SK-N-SH (cell line): ENCODE results near the gene ANO6. TPM values are rescaled to one million over a fixed set of nuclear protein-coding genes. Genes with fewer than 3 reads are reported as not detected.

Source experiments
- CTCF ChIA-PET: fragments of 300-600, 350-600 bp; formaldehyde crosslinking; extraction: SDS; loops from one replicate; lab custom pipeline; 2021; lab: Yijun Ruan, JAX
- POLR2A ChIA-PET: fragments of 350-600 bp; sonication (Branson Sonifier 250); formaldehyde crosslinking; extraction: SDS; loops from one replicate; lab custom pipeline; 2020; ENCODE audit warnings: antibody characterized with exemption, inconsistent platforms; lab: Yijun Ruan, JAX
- DNase-seq: peaks from one replicate; pipeline ENCODE4 v3.0.0; 2012
- H2AFZ ChIP-seq: fragments of 200-600 bp; sonication (generic); 2 replicates; pipeline ENCODE4 v1.8.1; 2016; ENCODE audit warnings: antibody characterized with exemption, mild to moderate bottlenecking, low read depth
- H3F3A ChIP-seq: fragments of 200-600 bp; sonication (generic); replicated peaks from 2 replicates; pipeline ENCODE3; 2016; ENCODE audit warnings: antibody characterized with exemption, mild to moderate bottlenecking; ENCODE audit not compliant: insufficient read depth
- H3K27ac ChIP-seq, 2 experiments: fragments of 200-500 bp in 1 of 2; fragments of 200-600 bp in 1 of 2; sonication (Bioruptor generic) in 1 of 2; sonication (generic), shearing (Covaris generic) in 1 of 2; 2 replicates each; pipeline versions ENCODE4 v1.5.1 to v1.6.1; 2014 to 2016; ENCODE audit warnings: low read depth in 2 of 2, inconsistent platforms in 1 of 2, low read length in 1 of 2, mild to moderate bottlenecking in 1 of 2, mixed read lengths in 1 of 2
- H3K27me3 ChIP-seq: fragments of 200-600 bp; sonication (generic), shearing (Covaris generic); 2 replicates; pipeline ENCODE4 v1.6.1; 2016; ENCODE audit warnings: mixed run types; ENCODE audit not compliant: insufficient read depth
- H3K36me3 ChIP-seq, 2 experiments: fragments of 200-500 bp in 1 of 2; fragments of 200-600 bp in 1 of 2; sonication (Bioruptor generic) in 1 of 2; sonication (generic) in 1 of 2; replicated peaks in 1 of 2; 2 replicates each; pipeline versions ENCODE3 to v1.5.1; 2014 to 2016; ENCODE audit warnings: low read length in 1 of 2, mild to moderate bottlenecking in 1 of 2; ENCODE audit not compliant: insufficient read depth in 2 of 2, control insufficient read depth in 1 of 2
- H3K4me1 ChIP-seq, 2 experiments: fragments of 200-500 bp in 1 of 2; fragments of 200-600 bp in 1 of 2; sonication (Bioruptor generic) in 1 of 2; sonication (generic), shearing (Covaris generic) in 1 of 2; 2 replicates each; pipeline versions ENCODE4 v1.5.1 to v1.6.1; 2014 to 2016; ENCODE audit warnings: low read depth in 1 of 2, low read length in 1 of 2, mixed run types in 1 of 2; ENCODE audit not compliant: insufficient read depth in 2 of 2, control insufficient read depth in 1 of 2
- H3K4me2 ChIP-seq: fragments of 200-600 bp; sonication (generic), shearing (Covaris generic); 2 replicates; pipeline ENCODE4 v1.6.1; 2017; ENCODE audit warnings: mixed run types
- H3K4me3 ChIP-seq, 2 experiments: fragments of 200-500 bp in 1 of 2; fragments of 200-600 bp in 1 of 2; sonication (Bioruptor generic) in 1 of 2; sonication (generic), shearing (Covaris generic) in 1 of 2; 2 replicates each; pipeline versions ENCODE4 v1.5.1 to v1.8.1; 2014 to 2016; ENCODE audit warnings: low read depth in 2 of 2, inconsistent platforms in 1 of 2, low read length in 1 of 2, mild to moderate bottlenecking in 1 of 2, mixed read lengths in 1 of 2, moderate library complexity in 1 of 2
- H3K79me2 ChIP-seq: fragments of 200-600 bp; sonication (generic); 2 replicates; pipeline ENCODE4 v1.8.1; 2017; ENCODE audit warnings: mild to moderate bottlenecking; ENCODE audit not compliant: insufficient read depth
- H3K9ac ChIP-seq: fragments of 200-600 bp; sonication (generic); 2 replicates; pipeline ENCODE4 v1.6.1; 2017; ENCODE audit warnings: mixed run types
- H3K9me2 ChIP-seq: fragments of 200-600 bp; sonication (generic); 2 replicates; pipeline ENCODE4 v1.6.1; 2017; ENCODE audit warnings: mixed run types
- H3K9me3 ChIP-seq: fragments of 200-600 bp; sonication (generic); 2 replicates; pipeline ENCODE4 v1.6.1; 2017; ENCODE audit warnings: mixed run types, mild to moderate bottlenecking, moderate library complexity
- H4K20me1 ChIP-seq: fragments of 200-600 bp; sonication (generic); 2 replicates; pipeline ENCODE4 v1.6.1; 2017; ENCODE audit warnings: mild to moderate bottlenecking, mixed run types; ENCODE audit not compliant: insufficient read depth
- CHD2 ChIP-seq: fragments of 150-350 bp; IDR thresholded peaks from 2 replicates; pipeline ENCODE4 v1.6.1; 2018; ENCODE audit warnings: low read length; ENCODE audit not compliant: partially characterized antibody
- CTCF ChIP-seq: fragments of 200-600 bp; sonication (generic); IDR thresholded peaks from 2 replicates; pipeline ENCODE4 v1.6.1; 2017; ENCODE audit warnings: antibody characterized with exemption, mild to moderate bottlenecking, moderate library complexity
- EZH2phosphoT487 ChIP-seq: fragments of 200-600 bp; sonication (generic); IDR thresholded peaks from 2 replicates; pipeline ENCODE4 v1.6.1; 2017; ENCODE audit warnings: low read depth, mixed run types, mild to moderate bottlenecking, antibody characterized with exemption, moderate library complexity, borderline replicate concordance
- POLR2AphosphoS5 ChIP-seq: IDR thresholded peaks from 2 replicates; pipeline ENCODE4 v1.6.1; 2012; ENCODE audit warnings: low read depth, low read length
- SIN3A ChIP-seq: IDR thresholded peaks from 2 replicates; pipeline ENCODE4 v1.6.1; 2012; ENCODE audit warnings: low read depth, mild to moderate bottlenecking, low read length, moderate library complexity, borderline replicate concordance
- SMC3 ChIP-seq: IDR thresholded peaks from 2 replicates; pipeline ENCODE4 v1.6.1; 2012; ENCODE audit warnings: low read depth, low read length, improper control_type of control experiment
- TAF1 ChIP-seq: IDR thresholded peaks from 2 replicates; pipeline ENCODE4 v1.6.1; 2012; ENCODE audit warnings: low read depth, mild to moderate bottlenecking, low read length, moderate library complexity, borderline replicate concordance
- TCF12 ChIP-seq: IDR thresholded peaks from 2 replicates; pipeline ENCODE4 v1.4.0; 2012
- WGBS: methylation state at CpG from one replicate; pipeline ENCODE4 v1.1.6; 2017; ENCODE audit warnings: low lambda C conversion rate; 5-methylcytosine and 5-hydroxymethylcytosine counted together
- polyA plus RNA-seq, 3 experiments: library from polyadenylated mRNA; depleted of rRNA; stranded (reverse); fragments of >200 nt; gene quantifications; 2 replicates each; pipeline ENCODE4 v1.2.3, GENCODE V29; 2012

The ANO6 gene
- polyA plus RNA-seq, 1 of the 3 experiments (the other 2 are of a cell fraction), result 20.1 TPM

GRCh38 chr12:45214749-45215418, 1.0 kb upstream of the ANO6 start:
- Histone ChIP-seq H3K36me3 (no peaks in the 10 kb centered on the region), H3K4me3 (peak overlapping the region; percentile 86 to 92), H4K20me1 (peaks cover 9% of the 10 kb centered on the region), H3K9me3 (no peaks in the 10 kb centered on the region), H3K9ac (peak overlapping the region; percentile 97), H3K4me1 (peaks cover 0 to 2% of the 10 kb centered on the region in 2 experiments; a peak in 2 of 4 replicates), H3K4me2 (peak overlapping the region; percentile 85), H3K9me2 (no peaks in the 10 kb centered on the region), H3F3A (peaks cover 11% of the 10 kb centered on the region), H2AFZ (peak overlapping the region; percentile 77), H3K79me2 (peaks cover 53% of the 10 kb centered on the region), H3K27me3 (no peaks in the 10 kb centered on the region), H3K27ac (peak overlapping the region; percentile 98 to 99)
- no peak for DNase-seq
- TF ChIP-seq EZH2phosphoT487 (no peak), POLR2AphosphoS5 (no peak), TCF12 (no peak), CHD2 (no peak), SIN3A (no peak), TAF1 (no peak)
- ChIA-PET CTCF (interaction anchor here (0.7 to 4.0 kb wide), 13 partner anchors 17 to 513 kb away, joined by 3 to 18 read pairs (median 4); partner anchors contain the start of gene ARID2), POLR2A (interaction anchor here (1.1 to 1.6 kb wide), 2 partner anchors 512 to 514 kb away, joined by 8 to 9 read pairs; partner anchors contain the start of gene ARID2)
- 29% methylated on average over 11 of the region's 11 CpGs for WGBS

GRCh38 chr12:45216230-45216982, 511 bp downstream of the ANO6 start:
- under 1% methylated on average over 33 of the region's 70 CpGs for WGBS
- no peak for TF ChIP-seq EZH2phosphoT487
- no peak for TF ChIP-seq CHD2
- peak; percentile 11; the same call in 1 of the 2 replicates for TF ChIP-seq SMC3
- peak; percentile 40 for TF ChIP-seq CTCF
- TF ChIP-seq TAF1, result 0 out of 2 replicates have a peak, but pooled peaks have one; percentile 32
- Histone ChIP-seq H4K20me1 (peaks cover 17% of the 10 kb centered on the region), H3K27me3 (no peaks in the 10 kb centered on the region), H3K4me2 (peak overlapping the region; percentile 85), H3K4me3 (peak overlapping the region; percentile 86 to 92), H3K9me2 (no peaks in the 10 kb centered on the region), H3K9me3 (no peaks in the 10 kb centered on the region), H3K9ac (peak overlapping the region; percentile 97), H3K4me1 (peaks cover 0 to 3% of the 10 kb centered on the region in 2 experiments; a peak in 2 of 4 replicates), H2AFZ (peak overlapping the region; percentile 6; the same call in 1 of the 2 replicates), H3K79me2 (peaks cover 65% of the 10 kb centered on the region), H3K36me3 (no peaks in the 10 kb centered on the region), H3F3A (peaks cover 11% of the 10 kb centered on the region), H3K27ac (peak overlapping the region; percentile 98 to 99)
- ChIA-PET POLR2A (interaction anchor here (0.7 to 1.6 kb wide), 3 partner anchors 29 to 513 kb away, joined by 3 to 9 read pairs (median 8); partner anchors contain the start of gene ARID2), CTCF (interaction anchor here (0.7 to 4.0 kb wide), 15 partner anchors 8 to 511 kb away, joined by 3 to 18 read pairs (median 3); partner anchors contain the start of gene ARID2)
- DNase-seq, result peak; percentile 75
